Raji (cell line): ENCODE measurements around the gene SAMD11.

Experiments used
- POLR2A ChIP-seq: IDR thresholded peaks from 2 replicates; pipeline ENCODE4 v1.6.1; 2011; ENCODE audit warnings: low read depth, low read length, control low read depth; ENCODE audit not compliant: insufficient read depth

SAMD11 gene

DNA sequence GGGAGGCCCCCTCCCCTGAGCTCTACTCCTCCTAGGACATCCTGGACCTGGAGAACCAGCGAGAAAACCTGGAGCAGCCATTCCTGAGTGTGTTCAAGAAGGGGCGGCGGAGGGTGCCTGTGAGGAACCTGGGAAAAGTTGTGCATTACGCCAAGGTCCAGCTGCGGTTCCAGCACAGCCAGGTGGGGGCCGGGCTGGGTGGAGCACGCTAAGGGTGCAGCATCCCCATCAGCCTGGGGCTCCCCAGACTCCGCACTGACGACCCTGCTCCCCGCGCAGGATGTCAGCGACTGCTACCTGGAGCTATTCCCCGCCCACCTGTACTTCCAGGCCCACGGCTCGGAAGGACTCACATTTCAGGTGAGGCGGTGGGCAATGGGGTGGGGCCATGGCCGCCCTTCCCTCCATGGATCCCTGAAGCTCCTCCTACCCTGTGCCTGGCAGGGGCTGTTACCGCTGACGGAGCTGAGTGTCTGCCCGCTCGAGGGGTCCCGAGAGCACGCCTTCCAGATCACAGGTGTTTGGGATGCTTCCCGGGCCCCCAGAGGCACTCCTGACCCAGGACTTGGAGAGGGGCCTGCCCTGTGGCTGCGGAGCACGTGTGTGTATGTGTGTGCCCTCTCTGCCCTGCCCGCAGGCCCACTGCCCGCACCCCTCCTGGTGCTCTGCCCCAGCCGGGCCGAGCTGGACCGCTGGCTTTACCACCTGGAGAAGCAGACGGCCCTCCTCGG, 46.7 kb downstream of the SAMD11 start:
- no peak for TF ChIP-seq POLR2A

DNA sequence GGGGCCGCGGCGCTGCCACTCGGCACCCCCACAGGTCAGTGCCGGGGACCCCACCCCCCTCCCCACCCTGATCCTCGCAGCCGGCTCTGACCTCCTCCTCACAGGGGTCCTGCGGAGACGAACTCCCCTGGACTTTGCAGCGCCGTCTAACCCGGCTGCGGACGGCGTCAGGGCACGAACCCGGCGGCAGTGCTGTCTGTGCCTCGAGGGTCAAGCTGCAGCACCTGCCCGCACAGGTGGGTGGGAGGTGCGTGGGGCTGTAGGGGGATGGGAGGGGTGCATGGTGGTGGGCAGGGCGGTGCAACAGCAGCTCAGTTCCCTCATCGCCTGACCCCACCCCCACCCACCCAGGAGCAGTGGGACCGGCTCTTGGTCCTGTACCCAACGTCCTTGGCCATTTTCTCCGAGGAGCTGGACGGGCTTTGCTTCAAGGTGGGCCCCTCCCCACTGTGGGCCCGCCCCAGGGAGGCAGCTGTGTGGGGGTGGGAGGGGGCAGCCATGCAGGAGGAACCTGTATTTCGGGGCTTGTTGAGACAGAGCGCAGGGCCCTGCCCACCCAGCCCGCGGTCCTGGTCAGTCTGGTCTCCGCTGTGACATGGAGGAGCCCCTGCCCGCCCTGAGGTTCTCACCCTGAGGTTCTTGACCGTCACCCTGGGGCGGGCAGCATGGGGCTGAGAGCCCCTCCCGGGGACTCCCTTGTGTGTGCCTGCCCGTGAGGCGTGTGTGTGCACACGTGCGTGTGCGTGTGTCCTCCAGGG, 47.4 kb downstream of the SAMD11 start:
- TF ChIP-seq POLR2A, result no peak

DNA sequence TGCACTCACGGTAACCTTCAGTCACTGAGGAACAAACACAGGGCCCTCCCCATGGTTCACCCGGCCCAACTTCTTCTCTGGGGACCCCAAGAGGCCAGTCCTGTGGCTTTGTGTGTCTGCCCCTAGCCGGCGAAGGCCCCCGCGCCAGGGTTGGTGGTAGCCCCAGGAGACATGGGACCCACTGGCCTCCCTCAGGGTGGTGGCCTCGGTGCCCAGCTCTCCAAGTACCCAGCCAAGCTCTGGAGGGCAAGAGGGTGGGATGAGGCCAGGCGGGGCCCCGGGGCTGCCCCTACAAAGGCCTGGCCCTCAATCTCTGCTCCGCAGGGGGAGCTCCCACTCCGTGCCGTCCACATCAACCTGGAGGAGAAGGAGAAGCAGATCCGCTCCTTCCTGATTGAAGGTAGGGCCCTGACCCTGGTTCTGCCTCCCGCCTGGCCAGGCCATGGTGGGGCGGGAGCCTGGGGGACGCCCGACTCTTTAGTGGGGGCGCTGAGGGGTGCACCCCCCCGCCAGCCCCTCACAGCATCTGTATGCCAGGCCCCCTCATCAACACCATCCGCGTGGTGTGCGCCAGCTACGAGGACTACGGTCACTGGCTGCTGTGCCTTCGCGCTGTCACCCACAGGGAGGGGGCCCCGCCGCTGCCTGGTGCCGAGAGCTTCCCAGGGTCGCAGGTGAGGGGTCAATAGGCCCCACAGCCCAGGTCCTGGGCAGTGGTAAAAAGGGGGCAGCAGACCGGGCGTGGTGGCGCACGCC, 48.2 kb downstream of the SAMD11 start:
- no peak for TF ChIP-seq POLR2A

DNA sequence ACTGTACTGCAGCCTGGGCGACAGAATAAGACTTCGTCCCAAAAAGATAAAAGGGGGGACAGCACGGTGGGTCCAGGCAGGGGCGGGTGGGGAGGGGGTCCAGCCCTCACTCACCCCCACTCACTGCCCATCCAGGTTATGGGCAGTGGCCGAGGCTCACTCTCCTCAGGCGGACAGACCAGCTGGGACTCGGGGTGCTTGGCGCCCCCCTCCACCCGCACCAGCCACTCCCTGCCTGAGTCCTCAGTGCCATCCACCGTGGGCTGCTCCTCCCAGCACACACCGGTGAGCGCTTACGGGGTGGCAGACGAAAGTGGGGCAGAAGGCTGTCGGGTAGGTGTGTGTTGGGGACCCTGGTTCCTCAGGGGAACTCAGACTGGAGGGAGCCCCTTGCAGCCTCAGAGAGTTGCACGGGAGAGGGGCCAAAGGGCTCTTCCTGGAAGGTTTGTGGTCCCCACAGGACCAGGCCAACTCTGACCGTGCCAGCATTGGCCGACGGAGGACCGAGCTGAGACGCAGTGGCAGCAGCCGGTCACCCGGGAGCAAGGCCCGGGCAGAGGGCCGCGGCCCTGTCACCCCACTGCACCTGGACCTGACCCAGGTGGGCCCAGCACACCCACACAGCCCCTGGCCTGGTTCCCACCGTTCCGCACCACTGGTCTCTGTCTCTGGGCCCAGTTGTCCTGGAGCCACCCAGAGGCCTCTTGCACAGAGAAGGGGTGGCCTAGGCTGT, 49.2 kb downstream of the SAMD11 start:
- TF ChIP-seq POLR2A, result no peak

DNA sequence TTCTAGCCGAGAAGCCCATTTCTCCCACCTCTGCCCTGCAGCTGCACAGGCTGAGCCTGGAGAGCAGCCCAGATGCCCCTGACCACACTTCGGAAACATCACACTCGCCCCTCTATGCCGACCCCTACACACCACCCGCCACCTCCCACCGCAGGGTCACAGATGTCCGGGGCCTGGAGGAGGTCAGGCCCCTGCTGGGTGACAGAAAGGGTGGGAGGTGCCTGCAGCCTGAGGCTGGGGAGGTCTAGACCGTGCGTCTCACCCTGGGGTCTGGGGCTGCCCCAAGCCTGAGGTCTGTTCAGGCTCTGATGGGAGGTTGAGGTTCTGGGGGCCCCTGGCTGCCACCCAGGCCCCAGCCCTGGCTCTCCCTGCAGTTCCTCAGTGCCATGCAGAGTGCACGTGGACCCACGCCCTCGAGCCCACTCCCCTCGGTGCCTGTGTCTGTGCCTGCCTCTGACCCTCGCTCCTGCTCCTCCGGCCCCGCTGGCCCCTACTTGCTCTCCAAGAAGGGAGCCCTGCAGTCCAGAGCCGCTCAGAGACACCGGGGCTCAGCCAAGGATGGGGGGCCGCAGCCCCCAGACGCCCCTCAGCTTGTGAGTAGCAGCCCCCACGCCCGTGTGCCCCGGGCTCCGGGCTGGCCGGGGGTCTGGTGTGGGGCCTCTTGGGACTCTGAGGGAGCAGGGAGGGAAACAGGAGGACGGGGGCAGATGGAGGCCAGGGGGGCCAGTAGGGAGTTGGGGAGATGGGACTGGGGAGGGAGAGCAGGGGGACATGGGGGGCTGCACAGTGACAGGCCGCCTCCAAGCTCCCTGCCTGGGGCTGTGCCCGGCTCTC, 50.0 kb downstream of the SAMD11 start:
- no peak for TF ChIP-seq POLR2A

DNA sequence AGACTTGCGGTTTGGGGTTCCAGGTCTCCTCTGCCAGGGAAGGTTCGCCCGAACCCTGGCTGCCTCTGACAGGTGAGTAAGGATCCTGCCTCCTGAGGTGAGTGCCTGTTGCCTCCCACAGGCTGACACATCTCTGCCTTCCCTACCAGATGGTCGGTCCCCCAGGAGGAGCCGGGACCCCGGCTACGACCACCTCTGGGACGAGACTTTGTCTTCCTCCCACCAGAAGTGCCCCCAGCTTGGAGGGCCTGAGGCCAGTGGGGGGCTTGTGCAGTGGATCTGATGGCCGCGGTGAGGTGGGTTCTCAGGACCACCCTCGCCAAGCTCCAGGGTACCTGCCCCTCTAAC, 50.5 kb downstream of the SAMD11 start:
- TF ChIP-seq POLR2A, result no peak

DNA sequence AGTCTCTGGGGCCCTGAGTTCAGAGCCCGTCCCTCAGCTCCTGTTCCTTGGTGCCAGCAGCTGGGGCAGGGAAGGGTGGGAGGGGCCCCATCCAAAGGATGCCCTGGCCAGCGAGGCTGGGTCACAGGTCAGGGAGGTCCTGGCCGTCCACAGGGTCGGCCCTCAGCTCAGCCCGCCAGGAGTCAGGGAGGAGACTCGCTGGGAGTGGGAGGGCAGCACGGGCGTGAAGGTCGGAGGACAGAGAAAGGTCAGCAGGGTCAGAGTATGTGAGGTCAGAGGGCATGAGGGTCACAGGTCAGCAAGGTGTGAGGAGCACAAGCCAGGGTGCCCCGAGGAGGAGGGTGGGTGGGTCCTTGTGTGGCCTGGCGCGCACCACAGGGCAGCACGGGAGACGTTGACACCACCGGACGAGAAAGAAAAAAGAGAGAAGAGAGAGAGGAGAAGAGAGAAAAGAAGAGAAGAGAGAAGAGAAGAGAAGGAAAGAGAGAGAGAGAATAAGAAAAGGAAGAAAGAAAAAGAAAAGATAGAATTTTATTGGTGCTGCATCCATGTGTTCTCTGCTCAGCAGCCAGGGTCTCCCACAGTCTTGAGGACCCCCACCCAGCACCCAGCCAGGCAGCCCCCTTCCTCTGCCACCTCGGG, 51.1 kb downstream of the SAMD11 start:
- no peak for TF ChIP-seq POLR2A

DNA sequence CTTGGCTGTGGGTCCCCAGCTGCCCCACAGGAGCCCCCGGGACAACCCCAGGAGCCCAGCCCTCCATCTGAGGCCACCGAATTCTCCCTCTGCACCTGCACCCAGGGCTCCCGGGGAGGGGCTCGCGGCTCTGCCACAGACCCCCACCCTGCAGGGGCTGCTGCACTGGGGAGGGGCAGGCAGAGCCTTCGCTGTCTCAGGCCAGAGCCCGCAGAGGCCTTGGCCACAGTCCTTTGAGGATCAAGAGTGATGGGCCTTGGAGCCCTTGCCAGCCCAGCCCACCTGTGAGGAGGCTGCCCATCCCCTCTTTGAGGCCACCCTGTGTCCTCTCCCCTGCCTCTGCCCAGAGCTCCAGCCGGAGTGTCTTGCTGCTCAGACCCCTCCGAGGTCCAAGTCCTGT, 51.6 kb downstream of the SAMD11 start:
- no peak for TF ChIP-seq POLR2A

DNA sequence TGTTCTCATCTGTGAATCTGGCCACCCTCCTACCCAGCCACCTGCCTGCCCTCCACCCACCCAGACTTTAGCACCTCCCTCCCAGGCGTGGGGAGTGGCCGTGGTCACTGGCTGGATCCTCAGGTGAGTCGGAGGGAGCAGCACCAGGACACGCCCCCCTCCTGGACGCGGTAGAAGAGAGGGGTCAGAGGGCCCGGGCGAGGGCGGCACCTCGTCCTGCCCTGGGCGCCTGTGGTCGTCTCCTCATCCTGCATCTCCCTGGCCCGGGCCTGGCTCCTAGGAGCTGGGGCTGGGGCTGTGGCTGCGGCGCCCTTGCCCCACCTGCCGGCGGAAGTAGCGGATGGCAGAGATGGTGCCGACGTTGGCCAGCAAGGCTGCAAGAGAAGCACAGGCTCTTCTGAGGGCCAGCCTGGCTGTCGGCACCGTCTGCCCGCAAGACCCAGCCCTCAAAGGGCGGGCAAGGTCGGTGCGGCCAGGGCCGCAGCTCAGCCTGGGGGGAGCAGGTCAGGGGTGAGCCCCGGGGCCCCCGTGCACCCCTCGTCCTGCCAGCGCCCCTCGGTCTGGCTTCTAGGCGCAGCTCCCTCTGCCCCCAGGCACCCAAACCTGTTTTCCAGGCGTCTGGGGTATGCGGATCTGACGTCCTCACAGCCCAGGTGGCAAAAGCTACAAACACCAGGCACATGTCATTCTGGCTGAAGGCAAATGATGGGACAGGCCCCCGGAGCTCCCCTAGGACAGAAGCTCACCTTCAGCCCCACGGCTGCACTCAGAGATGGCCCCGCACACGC, 52.4 kb downstream of the SAMD11 start:
- TF ChIP-seq POLR2A, result no peak

DNA sequence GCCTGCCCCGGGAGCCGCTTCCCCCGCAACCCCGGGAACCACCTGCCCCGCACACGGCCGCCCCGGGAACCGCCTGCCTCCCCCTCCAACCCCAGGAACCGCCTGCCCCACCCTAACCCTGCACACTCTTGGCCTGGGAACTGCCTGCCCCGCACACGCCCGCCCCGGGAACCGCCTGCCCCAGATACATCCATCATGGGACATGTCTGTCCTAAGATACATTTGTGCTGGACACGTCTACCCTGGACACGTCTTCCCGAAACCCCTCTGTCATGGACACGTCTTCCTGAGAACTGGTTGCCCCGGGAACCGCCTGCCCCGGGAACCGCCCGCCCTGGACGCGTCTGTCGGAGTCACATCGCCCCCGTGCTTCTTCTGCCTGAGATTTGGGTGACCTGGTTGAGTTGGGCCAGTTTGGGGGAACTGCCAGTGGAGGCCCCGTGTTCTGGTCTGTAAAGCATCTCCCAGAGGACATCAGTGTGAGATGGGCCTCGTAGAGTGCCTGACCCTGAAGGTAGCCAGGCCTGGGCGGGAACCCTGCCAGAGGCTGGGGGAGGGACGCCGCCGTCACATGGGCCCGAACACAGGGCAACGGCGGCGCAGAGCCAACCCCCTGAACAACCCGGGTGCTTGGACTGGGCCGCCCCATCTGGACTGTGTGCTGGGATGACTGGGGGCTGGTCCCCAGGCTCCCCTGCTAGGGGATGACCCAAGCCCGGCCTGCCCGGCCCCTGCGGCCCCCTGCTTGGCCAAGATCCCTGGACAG, 54.5 kb downstream of the SAMD11 start:
- no peak for TF ChIP-seq POLR2A

DNA sequence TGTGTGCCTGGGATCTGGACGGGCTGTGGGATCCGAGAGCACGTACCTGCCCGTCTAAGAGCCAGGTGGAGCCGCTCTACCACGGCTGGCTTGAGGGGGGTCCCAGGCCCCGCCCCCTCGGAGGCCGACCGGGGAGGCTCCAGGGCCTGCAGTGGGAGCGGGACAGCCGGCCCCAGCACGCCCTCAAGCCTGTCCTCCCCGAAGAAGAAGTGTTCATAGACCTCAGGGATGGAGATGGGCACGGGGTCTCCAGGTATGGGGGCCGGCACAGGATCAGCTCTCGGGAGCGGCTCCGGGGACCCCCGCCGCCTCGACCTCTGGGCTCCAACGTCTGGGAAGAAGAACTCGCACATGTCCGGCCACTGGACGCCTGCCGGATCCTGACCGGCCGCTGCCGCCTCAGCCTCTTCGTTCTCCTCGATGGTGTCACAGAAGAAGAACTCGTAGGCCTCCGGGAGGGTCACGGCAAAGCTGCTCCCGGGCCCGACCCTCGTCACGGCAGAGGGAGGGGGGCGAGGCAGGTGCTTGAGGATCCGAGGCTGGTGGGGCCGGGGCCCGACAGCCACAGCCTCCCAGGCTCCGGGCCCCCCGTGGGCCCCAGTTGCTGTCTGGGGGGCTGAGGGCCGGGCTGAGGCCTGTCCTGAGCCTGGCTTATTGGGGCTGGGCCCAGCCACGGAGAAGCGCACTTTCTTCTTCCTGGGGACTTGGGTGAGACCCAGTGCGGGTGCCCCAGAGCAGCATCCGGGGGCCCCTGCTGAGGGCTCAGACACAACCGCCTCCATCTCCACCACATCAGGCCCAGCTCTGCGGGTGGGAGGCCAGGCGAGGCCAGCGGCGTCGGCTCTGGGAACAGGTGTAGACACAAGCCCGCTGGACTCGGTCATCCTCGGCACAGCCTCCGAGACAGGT, 55.4 kb downstream of the SAMD11 start:
- no peak for TF ChIP-seq POLR2A

DNA sequence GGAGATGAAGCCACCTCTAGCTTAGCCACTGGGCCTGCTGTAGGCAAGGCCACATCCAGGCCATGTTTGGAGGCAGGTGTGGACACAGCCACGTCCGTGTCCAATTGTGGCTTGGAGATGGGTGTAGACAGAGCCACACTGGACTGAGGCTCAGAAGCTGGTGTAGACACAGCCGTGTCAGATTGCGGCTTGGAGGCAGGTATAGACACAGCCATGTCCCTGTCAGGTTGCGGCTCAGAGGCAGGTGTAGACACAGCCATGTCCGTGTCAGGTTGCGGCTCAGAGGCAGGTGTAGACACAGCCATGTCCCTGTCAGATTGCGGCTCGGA, 56.0 kb downstream of the SAMD11 start:
- no peak for TF ChIP-seq POLR2A
